ENCODE data around the gene PAFAH1B2.

DNA sequence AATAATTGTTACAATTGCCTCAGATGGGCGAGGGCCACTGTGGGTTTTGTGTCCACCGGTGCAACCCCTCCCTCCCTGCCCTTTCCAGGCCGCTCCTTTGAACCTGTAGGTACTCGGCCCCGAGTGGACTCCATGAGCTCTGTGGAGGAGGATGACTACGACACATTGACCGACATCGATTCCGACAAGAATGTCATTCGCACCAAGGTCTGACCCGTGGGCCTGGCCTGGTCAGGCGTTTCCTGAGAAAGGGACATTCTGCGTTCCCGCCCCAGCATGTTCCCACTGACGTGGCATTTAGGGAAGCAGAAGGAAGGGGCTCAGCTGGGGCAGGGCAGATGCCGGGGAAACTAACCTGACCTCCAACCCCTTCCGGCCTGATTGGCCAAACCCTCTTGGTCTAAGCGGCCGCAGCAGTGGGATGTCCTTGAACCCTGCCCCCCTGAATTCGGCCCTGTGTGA lies 44.6 kb downstream of the PAFAH1B2 start:
- TF ChIP-seq, protein P1, sequence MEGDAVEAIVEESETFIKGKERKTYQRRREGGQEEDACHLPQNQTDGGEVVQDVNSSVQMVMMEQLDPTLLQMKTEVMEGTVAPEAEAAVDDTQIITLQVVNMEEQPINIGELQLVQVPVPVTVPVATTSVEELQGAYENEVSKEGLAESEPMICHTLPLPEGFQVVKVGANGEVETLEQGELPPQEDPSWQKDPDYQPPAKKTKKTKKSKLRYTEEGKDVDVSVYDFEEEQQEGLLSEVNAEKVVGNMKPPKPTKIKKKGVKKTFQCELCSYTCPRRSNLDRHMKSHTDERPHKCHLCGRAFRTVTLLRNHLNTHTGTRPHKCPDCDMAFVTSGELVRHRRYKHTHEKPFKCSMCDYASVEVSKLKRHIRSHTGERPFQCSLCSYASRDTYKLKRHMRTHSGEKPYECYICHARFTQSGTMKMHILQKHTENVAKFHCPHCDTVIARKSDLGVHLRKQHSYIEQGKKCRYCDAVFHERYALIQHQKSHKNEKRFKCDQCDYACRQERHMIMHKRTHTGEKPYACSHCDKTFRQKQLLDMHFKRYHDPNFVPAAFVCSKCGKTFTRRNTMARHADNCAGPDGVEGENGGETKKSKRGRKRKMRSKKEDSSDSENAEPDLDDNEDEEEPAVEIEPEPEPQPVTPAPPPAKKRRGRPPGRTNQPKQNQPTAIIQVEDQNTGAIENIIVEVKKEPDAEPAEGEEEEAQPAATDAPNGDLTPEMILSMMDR (IDR thresholded peaks at IDR 0.05; ENCODE audit: insufficient read depth, low read length, poor library complexity, severe bottlenecking) = no peak
- no peak for TF ChIP-seq EZH2phosphoT487 (conservative IDR thresholded peaks at IDR 0.05; ENCODE audit: low read length)

Data from SU-DHL-6 (cell line).